HG03354 (cell line): Measurements from ENCODE around the gene ZBTB18.
A peak's percentile ranks its signal among the peaks of the same experiment; 100 is the strongest.
"Not testable (repeated sequence)": the region's sequence is repeated elsewhere in the genome, so short reads cannot be mapped to it uniquely, and the experiment has no call there.

Source experiments
- ATAC-seq: cut with Tn5 transposase; IDR thresholded peaks from one replicate; pipeline ENCODE4 v1.9.1; 2021; ENCODE audit warnings: mild to moderate bottlenecking; ENCODE audit not compliant: unreplicated experiment, poor library complexity, severe bottlenecking

ZBTB18 gene

DNA sequence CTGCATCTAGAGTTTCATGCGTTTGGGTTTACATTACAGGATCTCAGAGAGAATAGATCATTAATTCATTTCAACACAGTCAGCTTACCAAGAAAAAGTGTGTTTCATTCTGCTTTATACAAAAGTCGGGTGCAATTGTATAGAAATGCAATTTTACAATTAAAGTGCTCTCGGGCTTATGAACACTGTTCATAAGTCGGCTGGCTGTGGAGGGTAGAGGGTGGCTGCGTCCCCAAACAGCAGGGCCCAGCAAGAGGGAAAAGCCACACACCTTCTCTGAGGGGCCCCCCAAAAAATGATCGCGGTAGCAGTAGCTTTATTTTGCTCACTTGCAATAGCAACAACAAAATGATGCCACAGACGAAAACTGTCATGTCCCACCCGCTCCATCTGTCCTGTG lies 13.8 kb upstream of the ZBTB18 start:
- no peak for ATAC-seq

DNA sequence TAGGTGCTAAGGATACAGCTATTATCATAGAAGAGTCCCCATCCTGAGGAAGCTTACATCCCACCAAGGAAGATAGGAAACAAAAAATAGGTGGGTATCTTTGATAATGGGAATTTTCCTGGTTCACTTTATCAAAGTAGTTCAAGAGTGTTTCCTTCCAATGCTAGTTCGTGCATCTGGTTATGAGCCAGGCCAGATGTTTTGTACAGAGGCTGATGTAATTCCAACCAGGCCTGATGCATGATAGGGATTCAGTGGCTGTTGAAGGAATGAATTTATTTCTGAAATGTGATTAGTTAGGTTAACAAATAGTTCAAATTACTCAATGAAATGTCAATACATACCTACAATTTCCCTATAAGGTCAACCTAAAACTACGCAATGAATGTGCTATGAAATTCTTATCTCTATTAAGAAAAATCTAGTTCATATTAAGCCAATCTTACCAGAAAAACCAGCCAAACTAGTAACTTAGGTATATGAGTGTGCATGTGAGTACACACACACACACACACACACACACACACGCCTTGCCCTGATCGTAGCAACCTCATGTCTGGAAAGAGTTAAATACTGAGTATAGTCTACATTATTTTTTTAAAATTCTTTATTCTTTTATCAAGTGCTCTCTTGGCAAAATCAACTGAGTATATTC lies 9.5 kb upstream of the ZBTB18 start:
- no peak for ATAC-seq

DNA sequence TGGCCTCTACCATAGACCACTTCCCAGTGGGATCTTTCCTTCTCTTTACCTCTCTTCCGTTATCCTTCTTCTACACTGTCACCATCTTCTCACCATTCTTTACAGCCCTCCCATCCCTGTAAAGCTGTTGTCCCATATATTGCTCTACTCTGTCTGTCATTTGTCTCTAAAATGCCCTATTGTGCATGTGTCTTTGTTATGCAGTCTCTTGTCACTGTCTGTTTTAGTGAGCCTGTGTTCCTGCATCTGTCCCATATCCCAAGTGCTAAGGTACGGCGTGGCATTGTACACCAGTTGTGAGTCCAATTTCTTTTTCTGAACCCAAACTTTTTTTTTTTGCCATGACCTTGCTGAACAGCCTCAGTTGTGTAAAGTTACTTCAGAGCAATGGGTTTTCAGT lies 8.8 kb upstream of the ZBTB18 start:
- ATAC-seq, result no peak

DNA sequence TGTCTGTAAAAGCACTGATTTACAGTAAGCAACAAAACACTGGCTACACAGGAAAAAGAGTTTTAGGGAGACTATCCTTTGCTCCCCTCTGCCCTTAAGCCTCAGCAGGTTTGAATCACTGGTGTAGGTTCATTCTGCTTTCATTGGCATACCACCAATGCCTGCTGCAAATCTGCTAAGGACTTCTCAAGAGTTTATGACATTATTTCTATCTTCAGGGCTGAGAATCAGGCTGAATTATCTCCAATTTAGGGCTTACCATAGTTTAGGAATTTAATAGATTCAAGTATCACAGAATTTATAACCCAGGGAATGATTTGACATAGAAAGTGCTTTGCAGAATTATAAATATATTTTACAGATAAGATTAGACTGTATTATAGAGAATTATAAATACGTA lies 6.7 kb upstream of the ZBTB18 start:
- ATAC-seq, result no peak

DNA sequence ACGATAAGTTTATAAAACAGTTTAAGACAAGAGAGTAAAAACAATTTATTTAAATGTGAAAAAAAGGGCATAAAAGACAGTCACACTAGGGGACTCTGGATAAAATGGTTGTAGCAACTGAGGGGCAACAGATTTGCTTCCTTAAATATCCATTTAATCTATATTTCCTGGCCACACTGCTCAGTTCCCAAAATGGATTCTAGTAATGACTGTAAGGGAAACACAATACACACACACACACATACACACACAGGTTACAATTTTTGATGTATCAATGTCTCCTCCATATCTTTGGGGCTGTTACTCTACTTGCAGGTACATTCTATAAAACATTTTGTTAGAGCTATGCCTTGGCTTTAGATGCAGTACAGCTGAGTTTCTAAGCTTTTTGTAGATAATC lies 4.8 kb upstream of the ZBTB18 start:
- ATAC-seq, result not testable (repeated sequence)

DNA sequence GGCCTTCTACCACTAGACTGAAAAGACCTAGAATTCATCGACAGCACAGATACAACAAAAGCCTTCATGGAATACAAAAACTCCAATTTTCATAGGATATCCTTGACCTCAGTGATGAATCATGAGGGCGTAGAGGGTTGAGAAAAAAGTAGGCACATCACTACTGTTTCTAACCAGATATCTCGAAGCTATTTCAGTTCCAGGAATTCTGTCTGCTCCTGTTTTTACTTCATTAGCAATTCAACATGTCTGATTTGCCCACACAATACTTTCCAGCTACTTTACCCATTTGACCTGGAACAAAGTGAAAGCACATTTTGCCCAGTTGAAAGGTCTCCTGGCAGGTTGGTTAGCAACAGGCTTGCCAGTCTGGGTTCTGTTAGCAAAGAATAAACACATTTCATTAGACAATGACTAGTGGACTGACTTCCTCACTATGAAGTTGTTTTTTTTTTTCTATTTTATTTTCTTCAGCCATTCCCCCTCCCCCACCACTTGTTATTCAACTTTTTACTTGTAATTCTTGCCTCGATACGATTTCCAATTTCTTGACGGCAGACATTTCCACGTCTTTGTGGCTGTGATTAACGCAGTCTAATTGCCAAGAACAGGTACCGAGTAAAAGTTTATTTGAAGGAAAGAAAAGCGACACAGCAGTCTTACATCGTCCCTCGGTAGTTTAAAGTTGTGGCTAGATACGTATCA lies 4.0 kb upstream of the ZBTB18 start:
- ATAC-seq, result no peak

DNA sequence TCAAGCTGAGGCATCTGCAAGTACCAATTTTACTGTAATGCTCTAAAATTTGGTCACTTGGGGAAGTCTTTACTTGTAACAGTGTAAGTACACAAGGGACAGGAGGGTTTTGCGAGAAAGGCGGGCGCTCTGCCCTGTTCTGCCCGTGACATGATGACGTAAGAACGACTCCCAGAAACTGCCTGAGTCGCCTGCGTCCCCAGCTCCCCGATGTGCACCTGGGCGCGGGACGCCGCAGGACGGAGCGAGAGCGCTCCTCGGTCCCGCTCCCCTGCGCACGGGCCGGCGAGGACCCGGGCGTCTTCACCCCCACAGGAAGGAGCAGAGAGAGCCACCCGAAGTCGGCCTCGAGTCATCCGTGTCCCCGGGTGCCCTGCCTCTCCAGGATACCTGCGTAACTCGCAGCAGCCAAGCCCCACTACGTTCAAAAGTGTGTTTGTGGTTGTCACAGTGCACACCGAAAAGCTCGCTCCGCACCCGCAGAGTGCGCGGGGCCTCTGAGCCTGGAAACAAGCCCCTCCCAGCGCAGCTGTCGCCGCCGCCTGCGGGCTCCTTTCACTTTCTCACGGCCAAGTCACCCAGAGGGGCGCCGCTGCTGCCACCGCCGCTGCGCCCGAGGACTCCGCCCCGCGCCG lies 3.3 kb upstream of the ZBTB18 start:
- ATAC-seq, result peak; percentile 71

DNA sequence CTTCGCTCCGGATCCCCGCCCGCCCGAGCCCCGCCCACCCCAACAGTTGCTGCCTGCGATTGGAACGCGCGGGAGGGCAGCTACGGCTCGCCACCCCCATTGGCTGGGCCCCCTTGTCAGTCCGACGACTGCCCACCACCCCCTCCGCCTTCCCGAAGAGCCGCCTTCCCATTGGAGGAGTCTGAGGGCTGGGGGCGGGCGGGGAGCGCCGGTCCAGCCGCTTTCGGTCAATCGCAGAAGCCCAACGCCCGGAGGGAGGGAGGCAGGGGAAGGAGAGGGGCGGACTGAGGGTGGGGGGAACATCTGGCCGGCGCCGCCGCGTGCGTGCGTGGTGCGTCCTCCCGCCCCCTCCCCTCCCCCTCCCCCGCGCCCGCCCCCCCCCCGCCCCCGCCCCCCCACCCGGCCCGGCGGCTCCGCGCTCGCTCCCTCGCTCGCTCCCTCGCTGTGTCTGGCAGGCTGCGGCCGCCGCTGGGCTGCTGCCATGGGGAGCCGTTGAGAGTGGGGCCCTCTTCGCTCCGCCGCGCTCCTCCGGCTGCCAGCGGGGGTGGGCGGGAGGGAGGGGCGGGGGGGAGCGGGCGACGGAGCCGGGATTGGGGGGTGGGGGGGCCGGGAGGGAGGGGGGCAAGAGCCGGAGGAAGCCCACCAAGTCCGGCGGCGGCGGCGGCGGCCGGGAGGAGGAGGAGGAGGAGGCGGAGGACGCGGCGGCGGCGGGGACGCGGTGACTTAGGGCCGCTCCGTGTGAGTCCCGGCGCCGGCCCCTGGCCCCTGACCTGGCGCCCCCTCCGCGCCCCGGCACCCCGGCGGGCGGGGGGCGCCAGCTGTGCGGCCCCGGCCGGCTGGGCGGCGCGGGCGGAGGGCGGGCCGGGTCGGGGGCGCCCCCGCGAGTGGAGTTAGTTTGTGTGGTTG lies 2.6 kb upstream of the ZBTB18 start:
- peak; percentile 77 for ATAC-seq

DNA sequence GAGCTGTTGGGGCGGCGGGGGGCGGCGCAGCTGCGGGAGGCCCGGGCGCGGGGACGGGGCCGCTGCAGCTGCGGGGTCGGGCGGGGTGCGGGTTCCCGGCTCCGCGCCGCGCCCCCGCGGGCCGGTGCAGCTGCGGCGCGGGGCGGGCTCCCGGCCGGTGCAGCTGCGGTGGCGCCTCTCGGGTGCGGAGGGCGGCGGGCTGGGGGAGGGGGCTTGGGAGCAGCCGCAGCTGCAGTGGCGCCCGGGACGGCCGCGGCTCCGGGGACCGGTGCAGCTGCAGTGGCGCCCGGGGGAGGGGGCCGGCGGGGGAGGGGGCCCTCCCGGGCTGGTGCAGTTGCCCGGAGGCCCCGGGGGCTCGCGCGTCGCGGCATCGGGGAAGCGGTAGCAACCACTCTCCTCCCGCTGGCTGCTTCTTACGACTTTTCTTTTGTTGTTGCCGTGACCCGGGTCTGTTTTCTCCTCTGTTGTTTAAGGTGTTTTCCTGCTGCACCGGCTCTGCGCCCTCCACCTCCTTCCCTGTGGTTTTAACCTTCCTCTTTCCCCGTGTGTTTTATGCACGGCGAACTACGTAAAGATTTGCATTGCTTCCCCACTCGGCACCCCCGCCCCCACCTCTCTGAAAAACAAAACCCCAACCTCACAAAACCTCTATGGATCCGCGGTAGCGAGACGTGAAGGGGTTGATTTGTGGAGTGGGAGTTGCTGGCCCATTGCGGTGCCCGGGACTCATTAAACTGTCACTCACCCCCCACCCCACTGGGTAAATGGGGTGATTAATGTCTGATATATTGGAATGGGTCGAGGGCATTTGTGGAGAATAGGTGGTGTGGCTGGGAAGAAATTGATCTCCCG lies 1.7 kb upstream of the ZBTB18 start:
- no peak for ATAC-seq

DNA sequence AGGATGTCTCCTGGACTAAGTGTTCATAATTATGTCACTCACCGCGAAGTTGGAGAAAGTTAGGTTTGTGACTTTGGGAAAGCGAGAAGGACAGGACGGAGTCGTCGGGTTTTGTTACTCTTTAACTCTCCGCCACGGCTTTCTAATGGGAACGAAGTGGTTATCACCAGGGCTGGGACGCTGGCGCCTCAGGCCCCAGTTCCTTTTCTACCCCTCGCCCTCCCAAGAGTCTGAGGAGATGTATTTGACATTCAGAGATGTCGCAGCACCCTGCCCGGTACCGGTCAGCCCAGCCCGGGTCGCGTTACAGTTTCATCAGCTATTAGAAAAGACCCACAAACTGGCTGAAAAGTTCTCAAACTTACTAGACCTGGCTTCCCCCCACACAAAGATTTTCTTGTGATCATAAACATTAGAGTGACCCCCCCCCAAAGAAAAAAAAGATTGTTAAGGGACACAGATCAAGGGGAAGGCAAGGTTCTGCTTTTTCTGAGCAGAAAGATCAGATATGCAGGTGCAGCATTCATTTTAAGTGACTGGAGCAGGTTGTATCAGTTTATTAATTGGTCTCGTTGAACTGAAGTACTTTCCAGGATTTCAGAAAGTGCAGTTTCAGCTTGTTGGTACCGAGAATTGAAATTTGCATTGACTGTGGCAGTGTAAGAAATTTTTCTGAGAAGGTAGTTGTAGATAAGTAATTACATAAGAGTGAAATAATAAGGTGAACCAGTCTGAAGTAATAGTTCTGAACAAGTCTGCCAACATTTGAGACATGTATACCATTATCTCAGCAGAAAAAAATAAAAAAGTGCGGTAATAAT lies 859 bp upstream of the ZBTB18 start:
- ATAC-seq, result no peak

DNA sequence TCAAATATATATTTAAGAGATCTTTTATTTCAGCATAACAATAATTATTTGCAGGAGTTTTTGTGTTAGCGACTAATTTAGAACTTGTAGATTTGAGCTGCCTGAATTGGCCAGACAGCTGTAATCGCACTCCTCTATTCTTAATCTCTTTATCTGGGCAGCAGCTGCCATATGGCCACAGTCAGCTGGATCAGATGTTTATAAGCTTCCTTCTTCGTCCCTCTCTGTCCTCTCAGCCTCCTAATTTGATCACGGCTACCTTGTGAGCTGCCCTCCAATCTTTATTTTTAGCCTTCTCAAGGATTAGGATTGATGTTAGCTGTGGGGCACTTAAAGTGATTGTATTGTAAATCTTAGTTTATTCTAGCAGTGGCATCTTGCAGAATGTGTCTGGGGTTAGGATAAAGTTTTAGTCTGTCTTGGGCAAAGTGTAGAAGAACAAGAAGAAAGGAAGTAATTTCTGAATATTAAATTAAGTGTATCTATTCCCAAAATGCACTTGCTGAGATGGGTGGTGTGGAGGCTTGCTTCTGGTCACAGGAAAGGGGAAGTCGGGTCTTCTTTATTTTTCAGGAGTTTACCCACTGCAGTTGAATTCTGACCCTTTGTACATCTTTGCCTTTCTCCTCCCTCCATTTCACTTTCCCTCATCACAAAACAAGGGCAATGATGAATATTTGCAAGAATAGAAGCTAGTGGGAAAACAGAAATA lies 1.1 kb downstream of the ZBTB18 start:
- ATAC-seq, result no peak

DNA sequence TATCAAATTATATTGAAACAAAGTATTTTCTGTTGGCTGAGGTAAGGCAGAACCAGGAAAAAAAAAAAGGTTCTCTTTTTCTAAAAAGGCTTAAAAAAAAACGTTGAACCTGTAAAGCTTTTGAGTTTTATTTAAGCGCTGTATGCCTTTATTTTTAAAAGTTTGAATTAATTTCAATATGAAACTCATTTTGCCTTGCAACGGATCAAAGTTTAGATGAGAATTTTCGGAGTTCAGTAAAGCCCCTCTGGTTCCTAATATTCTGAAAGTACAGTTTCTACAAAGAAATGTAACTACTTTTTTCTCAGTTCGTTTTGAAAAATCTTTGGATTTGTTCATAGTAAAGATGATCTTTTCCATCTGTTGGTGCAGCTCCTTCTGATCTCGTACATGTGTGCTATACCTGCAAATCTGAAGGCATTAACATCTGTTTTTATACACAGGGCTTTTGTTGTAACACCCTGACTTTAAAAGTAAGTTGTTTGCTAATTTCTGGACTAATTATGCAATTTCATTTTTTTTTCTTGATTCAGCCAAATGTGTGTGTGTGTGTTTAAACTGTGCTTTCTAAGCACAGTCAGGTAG lies 1.7 kb downstream of the ZBTB18 start:
- no peak for ATAC-seq

DNA sequence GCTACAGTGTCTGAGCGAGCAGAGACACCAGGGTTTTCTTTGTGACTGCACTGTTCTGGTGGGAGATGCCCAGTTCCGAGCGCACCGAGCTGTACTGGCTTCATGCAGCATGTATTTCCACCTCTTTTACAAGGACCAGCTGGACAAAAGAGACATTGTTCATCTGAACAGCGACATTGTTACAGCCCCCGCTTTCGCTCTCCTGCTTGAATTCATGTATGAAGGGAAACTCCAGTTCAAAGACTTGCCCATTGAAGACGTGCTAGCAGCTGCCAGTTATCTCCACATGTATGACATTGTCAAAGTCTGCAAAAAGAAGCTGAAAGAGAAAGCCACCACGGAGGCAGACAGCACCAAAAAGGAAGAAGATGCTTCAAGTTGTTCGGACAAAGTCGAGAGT lies 2.7 kb downstream of the ZBTB18 start:
- no peak for ATAC-seq

DNA sequence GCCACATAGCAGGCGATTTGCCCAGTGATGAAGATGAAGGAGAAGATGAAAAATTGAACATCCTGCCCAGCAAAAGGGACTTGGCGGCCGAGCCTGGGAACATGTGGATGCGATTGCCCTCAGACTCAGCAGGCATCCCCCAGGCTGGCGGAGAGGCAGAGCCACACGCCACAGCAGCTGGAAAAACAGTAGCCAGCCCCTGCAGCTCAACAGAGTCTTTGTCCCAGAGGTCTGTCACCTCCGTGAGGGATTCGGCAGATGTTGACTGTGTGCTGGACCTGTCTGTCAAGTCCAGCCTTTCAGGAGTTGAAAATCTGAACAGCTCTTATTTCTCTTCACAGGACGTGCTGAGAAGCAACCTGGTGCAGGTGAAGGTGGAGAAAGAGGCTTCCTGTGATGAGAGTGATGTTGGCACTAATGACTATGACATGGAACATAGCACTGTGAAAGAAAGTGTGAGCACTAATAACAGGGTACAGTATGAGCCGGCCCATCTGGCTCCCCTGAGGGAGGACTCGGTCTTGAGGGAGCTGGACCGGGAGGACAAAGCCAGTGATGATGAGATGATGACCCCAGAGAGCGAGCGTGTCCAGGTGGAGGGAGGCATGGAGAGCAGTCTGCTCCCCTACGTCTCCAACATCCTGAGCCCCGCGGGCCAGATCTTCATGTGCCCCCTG lies 3.3 kb downstream of the ZBTB18 start:
- ATAC-seq, result no peak

DNA sequence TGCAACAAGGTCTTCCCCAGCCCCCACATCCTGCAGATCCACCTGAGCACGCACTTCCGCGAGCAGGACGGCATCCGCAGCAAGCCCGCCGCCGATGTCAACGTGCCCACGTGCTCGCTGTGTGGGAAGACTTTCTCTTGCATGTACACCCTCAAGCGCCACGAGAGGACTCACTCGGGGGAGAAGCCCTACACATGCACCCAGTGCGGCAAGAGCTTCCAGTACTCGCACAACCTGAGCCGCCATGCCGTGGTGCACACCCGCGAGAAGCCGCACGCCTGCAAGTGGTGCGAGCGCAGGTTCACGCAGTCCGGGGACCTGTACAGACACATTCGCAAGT lies 3.8 kb downstream of the ZBTB18 start:
- ATAC-seq, result no peak

DNA sequence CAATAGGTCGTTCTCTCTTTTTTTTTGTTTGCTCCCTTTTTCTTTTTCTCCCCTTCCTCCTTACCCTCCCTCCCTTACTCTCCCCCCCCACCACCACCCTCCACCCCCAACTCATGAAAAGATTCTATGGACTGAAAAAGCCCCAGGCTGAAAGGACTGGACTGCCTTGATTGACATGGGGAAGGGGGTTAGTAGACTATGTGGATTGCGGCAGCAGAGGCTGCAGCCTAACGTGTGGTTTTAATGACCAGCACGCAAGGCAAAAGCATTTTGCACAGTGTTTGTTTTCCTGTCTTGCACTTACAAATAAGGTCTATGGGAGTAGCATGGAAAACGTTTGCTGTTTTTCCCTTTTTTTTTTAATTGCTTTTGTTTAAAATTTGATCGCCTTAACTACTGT lies 5.5 kb downstream of the ZBTB18 start:
- ATAC-seq, result no peak
